Skin epidermis (tissue), 12 donors: Measurements from ENCODE around the gene SECTM1.
"Not testable (repeated sequence)": the region's sequence is repeated elsewhere in the genome, so short reads cannot be mapped to it uniquely, and the experiment has no call there.

Experiments used
- H3K27ac ChIP-seq, 21 experiments: fragments of 200-600 bp; sonication (generic) in 11 of 21; one replicate each; pipeline ENCODE4 v1.5.0; 2020; ENCODE audit warnings: mild to moderate bottlenecking in 3 of 21, inconsistent platforms in 2 of 21, moderate library complexity in 2 of 21
- H3K4me3 ChIP-seq, 7 experiments: fragments of 200-600 bp; sonication (generic) in 2 of 7; one replicate each; pipeline ENCODE4 v1.5.0; 2020; ENCODE audit warnings: inconsistent platforms in 2 of 7, mild to moderate bottlenecking in 2 of 7, moderate library complexity in 1 of 7

SECTM1 gene

DNA sequence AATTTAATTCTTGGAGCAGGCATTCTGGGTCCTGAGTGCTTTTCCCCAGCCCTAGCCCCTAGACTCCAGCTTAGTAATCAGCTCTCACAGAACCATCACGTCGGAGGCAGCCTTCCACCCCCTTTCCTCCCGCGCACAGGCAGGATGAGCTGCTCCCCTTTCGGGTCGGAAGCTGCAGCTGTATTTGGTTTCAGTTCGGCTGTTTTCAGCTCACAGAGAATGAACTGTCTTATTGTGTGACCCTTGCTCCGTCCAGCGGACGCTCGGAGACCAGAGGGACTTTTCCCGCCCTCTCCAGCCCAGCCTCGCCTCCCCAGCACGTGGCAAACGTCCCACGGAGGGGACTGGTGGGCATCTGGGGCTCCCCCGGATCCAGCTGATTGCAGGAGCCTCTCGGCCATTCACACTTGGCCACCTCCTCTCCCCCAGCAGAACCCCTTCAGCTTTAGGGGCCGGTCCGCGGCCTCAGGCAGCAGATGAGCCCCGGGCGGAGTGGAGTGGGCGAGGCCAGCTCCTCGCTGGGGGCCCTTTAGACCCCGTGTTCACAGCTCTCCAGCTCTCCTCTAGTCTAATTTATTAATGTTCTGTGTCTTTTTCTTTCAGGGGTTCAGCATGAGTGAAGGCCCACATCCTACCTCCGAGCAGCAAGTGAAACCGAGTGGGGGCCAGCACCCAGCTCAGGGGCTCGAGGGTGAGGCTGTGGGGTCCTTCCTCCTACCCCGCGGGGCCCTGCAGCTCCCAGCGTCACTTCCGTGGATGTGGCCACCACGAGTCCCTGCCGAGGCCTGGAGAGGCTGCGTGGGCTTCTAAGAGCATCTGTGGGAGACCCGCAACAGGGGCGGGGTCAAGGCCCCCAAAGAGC is 37.1 kb upstream of the SECTM1 start:
- H3K27ac ChIP-seq, result no peak overlapping the region
- H3K4me3 ChIP-seq, result peak overlapping the region in 5 of 7 experiments; percentile 9 to 31 (median 25)

GRCh38 chr17:82369211-82369610 is 35.6 kb upstream of the SECTM1 start:
- Histone ChIP-seq H3K27ac (no peak overlapping the region), H3K4me3 (no peak overlapping the region)

DNA sequence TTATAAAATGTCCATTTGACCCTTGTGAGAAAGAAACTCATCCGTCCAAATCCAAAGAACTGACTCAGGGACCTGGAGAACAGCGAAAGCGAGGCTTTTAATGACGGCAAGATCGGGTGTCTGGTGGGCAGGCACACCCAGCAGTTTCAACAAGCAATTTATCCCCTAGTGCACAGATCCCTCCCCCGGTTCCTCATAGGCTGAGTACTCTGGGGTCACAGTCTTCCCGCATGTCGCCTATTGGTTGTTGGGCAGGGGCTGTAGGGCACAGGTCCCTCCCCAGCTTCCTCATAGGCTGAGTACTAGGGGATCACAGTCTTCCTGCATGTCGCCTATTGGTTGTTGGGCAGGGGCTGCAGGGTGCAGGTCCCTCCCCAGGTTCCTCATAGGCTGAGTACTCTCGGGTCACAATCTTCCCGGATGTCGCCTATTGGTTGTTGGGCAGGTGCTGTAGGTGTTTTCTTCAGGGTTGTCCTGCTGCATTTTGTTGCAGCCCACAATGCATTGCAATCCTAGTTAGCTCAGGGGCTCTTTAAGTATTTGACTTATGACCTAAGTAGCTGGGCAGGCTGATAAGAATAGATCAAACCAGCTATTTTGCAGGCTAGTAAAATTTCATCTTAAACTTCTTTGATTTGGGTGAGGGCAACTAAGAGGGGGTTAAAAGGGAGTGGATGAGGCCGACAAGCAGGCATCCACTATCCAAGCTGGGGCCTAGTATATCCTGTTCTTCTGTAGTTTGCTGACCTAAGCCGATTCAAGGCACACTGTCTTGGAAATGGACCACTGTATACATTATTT is 34.4 kb upstream of the SECTM1 start:
- Histone ChIP-seq H3K4me3 (no peak overlapping the region), H3K27ac (no peak overlapping the region)

DNA sequence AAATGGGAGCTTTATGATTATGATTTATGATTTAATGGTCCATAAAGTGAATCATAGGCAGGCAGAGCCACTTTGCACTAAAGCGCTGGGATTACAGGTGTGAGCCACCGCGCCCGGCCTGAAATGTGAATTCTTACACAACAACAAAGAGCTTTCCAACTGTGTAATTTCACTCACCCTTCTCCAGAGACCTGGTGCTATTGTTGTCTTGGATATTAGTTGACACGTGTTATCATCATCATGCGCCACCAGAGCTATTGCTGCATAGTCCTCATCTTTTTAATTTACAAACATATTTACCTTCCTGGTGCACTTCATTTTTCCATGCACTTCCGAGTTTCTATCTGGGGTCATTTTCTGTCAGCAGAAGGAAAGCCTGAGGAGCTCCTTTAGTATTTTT is 33.2 kb upstream of the SECTM1 start:
- Histone ChIP-seq H3K27ac (no peak overlapping the region), H3K4me3 (no peak overlapping the region)

DNA sequence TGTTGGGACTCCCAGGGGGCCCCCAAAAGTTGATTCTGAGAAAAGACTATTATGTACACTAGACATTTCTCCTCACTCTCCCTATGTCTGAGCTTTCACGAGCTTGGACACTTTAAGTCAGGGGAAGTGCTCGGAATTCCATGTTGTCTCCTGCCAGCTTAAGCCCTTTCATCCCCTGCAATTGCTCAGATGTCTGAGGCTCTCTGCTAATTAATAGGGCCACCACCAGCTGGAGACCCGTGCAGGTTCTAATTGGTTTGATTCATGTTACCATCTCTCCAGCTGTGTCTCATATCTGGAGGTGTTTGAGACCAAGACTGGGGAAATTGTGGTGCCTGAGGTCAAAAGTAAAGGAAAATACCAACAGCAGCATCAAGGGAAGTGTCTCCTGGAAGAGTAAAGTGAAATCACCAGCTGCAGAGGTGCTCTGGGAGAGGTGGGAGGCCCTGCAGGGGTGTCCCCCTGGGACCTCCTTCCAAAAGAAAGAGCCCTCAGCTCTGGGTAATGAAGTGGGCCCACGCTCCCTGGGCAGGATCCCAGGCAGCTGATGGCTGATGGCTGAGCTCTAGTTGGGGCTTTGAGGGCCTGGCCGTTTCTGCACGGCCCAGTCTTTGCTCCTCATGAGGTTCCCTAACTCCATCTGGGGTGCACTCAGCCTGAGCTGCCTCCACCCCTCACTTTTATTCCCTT is 32.2 kb upstream of the SECTM1 start:
- H3K4me3 ChIP-seq, result no peak overlapping the region

GRCh38 chr17:82361885-82362633 is 28.5 kb upstream of the SECTM1 start:
- Histone ChIP-seq H3K4me3 (no peak overlapping the region), H3K27ac (no peak overlapping the region)

More for the DNA sequence above, 32.2 kb upstream of the SECTM1 start:
- no peak overlapping the region for H3K27ac ChIP-seq

DNA sequence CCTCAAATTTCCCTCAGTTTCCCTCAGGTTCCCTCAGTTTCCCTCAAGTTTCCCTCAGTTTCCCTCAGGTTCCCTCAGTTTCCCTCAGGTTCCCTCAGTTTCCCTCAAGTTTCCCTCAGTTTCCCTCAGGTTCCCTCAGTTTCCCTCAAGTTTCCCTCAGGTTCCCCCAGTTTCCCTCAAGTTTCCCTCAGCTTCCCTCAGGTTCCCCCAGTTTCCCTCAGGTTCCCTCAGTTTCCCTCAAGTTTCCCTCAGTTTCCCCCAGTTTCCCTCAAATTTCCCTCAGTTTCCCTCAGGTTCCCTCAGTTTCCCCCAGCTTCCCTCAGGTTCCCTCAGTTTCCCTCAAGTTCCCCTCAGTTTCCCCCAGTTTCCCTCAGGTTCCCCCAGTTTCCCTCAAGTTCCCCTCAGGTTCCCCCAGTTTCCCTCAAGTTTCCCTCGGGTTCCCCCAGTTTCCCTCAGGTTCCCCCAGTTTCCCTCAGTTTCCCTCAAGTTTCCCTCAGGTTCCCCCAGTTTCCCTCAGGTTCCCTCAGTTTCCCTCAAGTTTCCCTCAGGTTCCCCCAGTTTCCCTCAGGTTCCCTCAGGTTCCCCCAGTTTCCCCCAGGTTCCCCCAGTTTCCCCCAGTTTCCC is 26.0 kb upstream of the SECTM1 start:
- not testable (repeated sequence) for H3K4me3 ChIP-seq, H3K27ac ChIP-seq

GRCh38 chr17:82358465-82359350 is 25.1 kb upstream of the SECTM1 start, which contains the start of gene TEX19:
Gene TEX19 (plus strand): TSS chr17:82359247. CDS start chr17:82362151, 2,904 bp downstream.
- Histone ChIP-seq H3K4me3 (no peak within 1 kb of the TSS), H3K27ac (no peak within 1 kb of the TSS)

GRCh38 chr17:82357394-82357793 is 23.8 kb upstream of the SECTM1 start:
- no peak overlapping the region for H3K27ac ChIP-seq
- H3K4me3 ChIP-seq, result no peak overlapping the region

- H3K27ac ChIP-seq, result no peak overlapping the region
Observed at GRCh38 chr17:82356845-82357355, 23.3 kb upstream of the SECTM1 start.

DNA sequence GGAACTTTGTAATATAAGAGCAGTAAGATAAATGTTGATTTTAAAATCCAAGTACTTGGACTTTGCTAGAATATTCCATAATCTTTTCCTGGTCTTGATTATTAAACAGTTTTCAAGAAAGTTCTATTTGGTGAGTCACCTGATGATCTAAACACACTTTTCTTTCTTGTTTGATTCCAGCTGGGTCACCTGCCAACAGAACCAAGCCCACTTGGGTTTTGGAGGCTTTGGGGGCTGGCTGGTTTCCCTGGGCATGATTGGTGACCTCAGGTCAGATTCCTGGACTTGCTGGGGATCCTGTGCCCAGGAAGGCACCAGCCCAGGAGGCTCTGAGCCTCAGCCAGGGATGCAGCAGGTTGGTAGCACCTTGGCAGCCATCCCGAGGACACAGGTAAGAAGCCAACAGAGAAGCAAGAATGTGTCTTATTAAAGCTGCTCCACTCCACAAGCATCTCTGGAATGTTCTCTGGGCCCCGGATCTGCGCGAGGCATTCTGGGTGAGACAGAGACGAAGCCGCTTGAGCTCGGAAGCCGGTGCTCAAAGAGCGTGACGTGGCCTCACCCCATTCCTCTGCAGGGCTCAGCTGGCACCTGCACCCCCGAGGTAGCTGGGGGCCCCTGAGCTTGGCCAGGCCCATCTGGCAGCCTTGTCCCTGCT is 22.3 kb upstream of the SECTM1 start:
- no peak overlapping the region for H3K4me3 ChIP-seq
- H3K27ac ChIP-seq, result no peak overlapping the region

More at GRCh38 chr17:82356845-82357355, 23.3 kb upstream of the SECTM1 start:
- H3K4me3 ChIP-seq, result no peak overlapping the region

DNA sequence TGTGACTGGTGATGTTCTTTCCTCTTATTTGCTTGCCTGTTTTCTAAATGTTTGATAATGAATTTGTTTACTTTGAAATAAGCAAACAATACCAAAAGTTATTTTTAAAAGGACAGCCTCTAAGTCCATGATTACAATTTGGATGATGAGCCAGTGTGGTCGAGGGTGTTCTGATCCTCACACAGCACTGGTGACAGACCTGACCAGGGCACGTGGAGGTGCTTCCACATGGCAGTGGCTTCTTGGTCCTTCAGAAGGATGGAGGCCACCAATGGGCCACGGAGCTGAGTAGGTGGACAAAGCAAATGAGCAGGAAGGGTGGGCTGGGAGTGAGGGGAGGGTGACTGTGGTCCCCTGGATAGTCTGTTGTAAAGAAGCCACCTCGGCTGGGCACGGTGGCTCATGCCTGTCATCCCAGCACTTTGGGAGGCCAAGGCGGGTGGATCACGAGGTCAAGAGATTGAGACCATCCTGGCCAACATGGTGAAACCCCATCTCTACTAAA is 21.3 kb upstream of the SECTM1 start:
- Histone ChIP-seq H3K27ac (no peak overlapping the region), H3K4me3 (no peak overlapping the region)

DNA sequence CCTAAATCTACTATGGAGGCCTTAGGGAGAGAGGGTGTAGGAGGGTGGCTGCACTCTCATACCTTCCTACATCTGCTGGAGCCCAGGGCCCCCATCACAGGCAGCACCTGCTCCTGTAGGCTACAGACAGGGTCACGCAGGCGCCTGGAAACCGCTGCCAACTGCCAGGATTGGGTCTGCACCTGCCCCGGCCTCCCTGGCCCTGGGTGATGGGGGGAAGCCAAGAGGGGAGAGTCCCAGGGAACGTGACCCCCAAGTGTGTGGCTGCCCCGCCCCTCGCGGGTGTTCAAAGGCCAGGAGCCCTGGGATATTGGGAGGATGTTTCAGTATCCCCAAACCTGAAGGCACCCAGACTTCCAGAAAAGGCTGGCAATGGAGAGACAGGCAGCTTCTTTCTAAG is 19.9 kb upstream of the SECTM1 start:
- H3K27ac ChIP-seq, result no peak overlapping the region
- H3K4me3 ChIP-seq, result no peak overlapping the region

GRCh38 chr17:82351713-82352488 is 18.3 kb upstream of the SECTM1 start:
- Histone ChIP-seq H3K4me3 (no peak overlapping the region), H3K27ac (peak overlapping the region in 1 of 21 experiments; percentile 19)

GRCh38 chr17:82351254-82351712 is 17.7 kb upstream of the SECTM1 start:
- Histone ChIP-seq H3K27ac (no peak overlapping the region), H3K4me3 (no peak overlapping the region)
